Jurkat, Clone E6-1 (cell line): Measurements from ENCODE around the gene MZF1. TPM values are rescaled to one million over a fixed set of nuclear protein-coding genes. Genes with fewer than 3 reads are reported as not detected.
"Not testable (repeated sequence)": the region's sequence is repeated elsewhere in the genome, so short reads cannot be mapped to it uniquely, and the experiment has no call there.

Experiments
- DNase-seq: peaks from one replicate; pipeline ENCODE4 v3.0.0-alpha.2; 2011; ENCODE audit warnings: low read depth, low spot score
- H3K4me3 ChIP-seq: 2 replicates; pipeline ENCODE4 v1.5.1; 2011; ENCODE audit warnings: mild to moderate bottlenecking, low read length, control low read depth, moderate library complexity
- polyA plus RNA-seq: library from polyadenylated mRNA; unstranded; fragments of >200 nt; gene quantifications from one replicate; pipeline ENCODE4 v1.2.1, GENCODE V29; 2012; ENCODE audit warnings: missing spikeins; ENCODE audit not compliant: insufficient read length, insufficient read depth

The MZF1 gene
- 13.9 TPM for polyA plus RNA-seq

GRCh38 chr19:58572818-58573657 is at the start of gene MZF1:
MZF1 (minus strand) TSS chr19:58573335; CDS start chr19:58571389, 1,946 bp downstream.
- DNase-seq = peak; percentile 100
- H3K4me3 ChIP-seq = peak within 1 kb of the TSS; percentile 79

- DNase-seq, H3K4me3 ChIP-seq: not testable (repeated sequence)
These were observed 34.1 kb upstream of the MZF1 start for GRCh38 chr19:58607213-58607612.

- DNase-seq, H3K4me3 ChIP-seq: not testable (repeated sequence)
These were observed 33.2 kb upstream of the MZF1 start for GRCh38 chr19:58606251-58606896.

GRCh38 chr19:58586133-58586765 is 13.1 kb upstream of the MZF1 start:
- no peak for DNase-seq
- H3K4me3 ChIP-seq = no peak overlapping the region

- no peak for DNase-seq
- H3K4me3 ChIP-seq = no peak overlapping the region
These were observed 12.5 kb upstream of the MZF1 start for GRCh38 chr19:58585442-58586132.

GRCh38 chr19:58584498-58585441 is 11.6 kb upstream of the MZF1 start:
- no peak overlapping the region for H3K4me3 ChIP-seq
- DNase-seq = no peak

GRCh38 chr19:58582985-58583384 is 9.8 kb upstream of the MZF1 start:
- DNase-seq = no peak
- H3K4me3 ChIP-seq = no peak overlapping the region

- peak; percentile 89 for DNase-seq
- no peak overlapping the region for H3K4me3 ChIP-seq
These were observed 8.3 kb upstream of the MZF1 start for GRCh38 chr19:58581227-58582141.

GRCh38 chr19:58579473-58580142 is 6.5 kb upstream of the MZF1 start:
- no peak overlapping the region for H3K4me3 ChIP-seq
- no peak for DNase-seq

GRCh38 chr19:58578012-58578925 is 5.1 kb upstream of the MZF1 start:
- H3K4me3 ChIP-seq = no peak overlapping the region
- DNase-seq = no peak

GRCh38 chr19:58577581-58577980 is 4.4 kb upstream of the MZF1 start:
- DNase-seq, H3K4me3 ChIP-seq: not testable (repeated sequence)

- DNase-seq = peak; percentile 65
- H3K4me3 ChIP-seq = peak overlapping the region; percentile 92
These were observed 2.3 kb upstream of the MZF1 start for GRCh38 chr19:58575183-58576041.

- peak overlapping the region; percentile 79 for H3K4me3 ChIP-seq
- DNase-seq = no peak
These were observed 576 bp upstream of the MZF1 start for GRCh38 chr19:58573658-58574164.

- H3K4me3 ChIP-seq = peak overlapping the region; percentile 79
- no peak for DNase-seq
These were observed 913 bp downstream of the MZF1 start for GRCh38 chr19:58572026-58572817.
